GM12878 (cell line): ENCODE data around the gene PSME3IP1. TPM values are rescaled to one million over a fixed set of nuclear protein-coding genes. Genes with fewer than 3 reads are reported as not detected.

Experiments used
- ATAC-seq: fragments of 200-7000 bp; cut with Tn5 transposase; 3 replicates; pipeline ENCODE4 v1.9.1; 2020; ENCODE audit warnings: mild to moderate bottlenecking, moderate library complexity
- BruUV-seq: library from RNA; stranded (reverse); fragments of 400-500 nt; replicated peaks from 2 replicates; lab custom pipeline; 2021; lab: Mats Ljungman, UMichigan
- CTCF ChIA-PET: fragments of 300-600 bp; sonication (Branson Sonifier 250); formaldehyde crosslinking; extraction: SDS; loops from one replicate; lab custom pipeline; 2021; ENCODE audit warnings: inconsistent platforms; lab: Yijun Ruan, JAX
- POLR2A ChIA-PET: fragments of 350-600 bp; formaldehyde crosslinking; extraction: SDS; loops from one replicate; lab custom pipeline; 2021; ENCODE audit warnings: inconsistent platforms; lab: Charles Lee
- RAD21 ChIA-PET: fragments of 300-600 bp; sonication (Branson Sonifier 250); formaldehyde crosslinking; loops from one replicate; lab custom pipeline; 2023; ENCODE audit warnings: antibody characterized with exemption; ENCODE audit not compliant: unreplicated experiment; lab: Charles Lee
- SMC1A ChIA-PET: fragments of 300-600 bp; sonication (Branson Sonifier 250); formaldehyde crosslinking; loops from one replicate; lab custom pipeline; 2023; ENCODE audit not compliant: unreplicated experiment, uncharacterized antibody; lab: Charles Lee
- DNase-seq: peaks from one replicate; pipeline ENCODE4 v3.0.0-alpha.2; 2011; ENCODE audit warnings: low read depth, low spot score
- FAIRE-seq: peaks from 3 replicates; lab custom pipeline; 2011; peaks lifted over from hg19 to GRCh38; lab: Jason Lieb, UNC
- H2AFZ ChIP-seq: 2 replicates; pipeline ENCODE4 v1.6.0; 2011; ENCODE audit warnings: low read depth, low read length, control low read depth; ENCODE audit not compliant: control insufficient read depth
- H3K27ac ChIP-seq: 2 replicates; pipeline ENCODE4 v1.5.1; 2011; ENCODE audit warnings: control low read depth; ENCODE audit not compliant: control insufficient read depth, insufficient read depth
- H3K27me3 ChIP-seq, 2 experiments: replicated peaks in 1 of 2; 2 replicates each; pipeline versions ENCODE4 v1.6.0 to v1.6.1; 2011; ENCODE audit warnings: low read length in 1 of 2; ENCODE audit not compliant: control insufficient read depth in 2 of 2, insufficient read depth in 2 of 2
- H3K36me3 ChIP-seq, 2 experiments: 2 replicates each; pipeline ENCODE4 v1.5.1; 2011; ENCODE audit warnings: low read length in 1 of 2; ENCODE audit not compliant: control insufficient read depth in 2 of 2, insufficient read depth in 2 of 2
- H3K4me1 ChIP-seq: 2 replicates; pipeline ENCODE4 v1.6.1; 2011; ENCODE audit warnings: mild to moderate bottlenecking, low read length, moderate library complexity, mixed read lengths; ENCODE audit not compliant: control insufficient read depth, insufficient read depth
- H3K4me2 ChIP-seq: 2 replicates; pipeline ENCODE4 v1.6.0; 2011; ENCODE audit warnings: control low read depth; ENCODE audit not compliant: control insufficient read depth, insufficient read depth
- H3K4me3 ChIP-seq: fragments of 200-600 bp; sonication (generic); 2 replicates; pipeline ENCODE4 v1.5.1; 2016
- H3K79me2 ChIP-seq: 2 replicates; pipeline ENCODE4 v1.6.0; 2011; ENCODE audit warnings: low read length; ENCODE audit not compliant: control insufficient read depth, insufficient read depth
- H3K9ac ChIP-seq: 2 replicates; pipeline ENCODE4 v1.8.0; 2011; ENCODE audit warnings: low read length, control low read depth, mixed read lengths; ENCODE audit not compliant: control insufficient read depth, insufficient read depth
- H3K9me3 ChIP-seq: replicated peaks from 3 replicates; pipeline ENCODE4 v1.5.1; 2011; ENCODE audit warnings: mild to moderate bottlenecking, low read length; ENCODE audit not compliant: control insufficient read depth, insufficient read depth
- H4K20me1 ChIP-seq: 2 replicates; pipeline ENCODE4 v1.6.0; 2011; ENCODE audit not compliant: control insufficient read depth, insufficient read depth
- CBX5 ChIP-seq: sonication (generic); IDR thresholded peaks from 2 replicates; pipeline ENCODE4 v1.6.1; 2016; ENCODE audit warnings: low read depth, moderate library complexity, mild to moderate bottlenecking, inconsistent platforms
- ZNF24 ChIP-seq: fragments of 450-650 bp; IDR thresholded peaks from 2 replicates; pipeline ENCODE4 v1.6.1; 2017; ENCODE audit warnings: antibody characterized with exemption, mild to moderate bottlenecking
- WGBS: methylation state at CpG from one replicate; pipeline ENCODE4 v1.1.6; 2016; ENCODE audit warnings: low lambda C conversion rate; ENCODE audit not compliant: insufficient replicate concordance, insufficient coverage; ENCODE audit errors: missing lambda C conversion rate; 5-methylcytosine and 5-hydroxymethylcytosine counted together
- in situ Hi-C: fragments of 300-500 bp; cut with MboI; formaldehyde crosslinking; loops from 9 replicates; pipeline ENCODE4 v1.14.3; 2018; ENCODE audit warnings: mixed read lengths
- intact Hi-C: fragments of 100-400 bp; cut with micrococcal nuclease; formaldehyde crosslinking; loops from one replicate; pipeline ENCODE4 v1.14.2; 2022; ENCODE audit not compliant: unreplicated experiment
- polyA plus RNA-seq, 11 experiments: library from polyadenylated mRNA; depleted of rRNA in 4 of 11; unstranded in 6 of 11; stranded (reverse) in 5 of 11; fragments of >200 nt; fragmentation: Nextera tagmentation in 4 of 11; fragmentation: Illumina TruSeq in 1 of 11; extraction: Ambion mirVana in 4 of 11; extraction: Trizol in 1 of 11; gene quantifications; 1 replicate in 1 of 11; 2 replicates in 10 of 11; pipeline versions ENCODE4 v1.2.1 to v1.2.3, GENCODE V29; 2011 to 2016; ENCODE audit warnings: inconsistent platforms in 2 of 11, missing spikeins in 2 of 11, low read depth in 1 of 11
- total RNA-seq, 4 experiments: library from RNA; depleted of rRNA in 3 of 4; stranded (reverse); fragments of >200 nt in 3 of 4; fragmentation: Illumina TruSeq in 1 of 4; extraction: Trizol in 1 of 4; gene quantifications; 2 replicates each; pipeline versions ENCODE4 v1.2.1 to v1.2.3, GENCODE V29; 2013 to 2021
- TF ChIP-seq, protein P1 (sequence below): IDR thresholded peaks from 2 replicates; pipeline ENCODE4 v1.6.1; 2012; ENCODE audit warnings: low read depth, low read length, improper control_type of control experiment

Gene PSME3IP1
- total and polyA plus RNA-seq, 10 of the 15 experiments (the other 5 are each of a cell fraction or from before 2014, with no cell fraction given), result 67.9 to 174 (median 111) TPM

DNA sequence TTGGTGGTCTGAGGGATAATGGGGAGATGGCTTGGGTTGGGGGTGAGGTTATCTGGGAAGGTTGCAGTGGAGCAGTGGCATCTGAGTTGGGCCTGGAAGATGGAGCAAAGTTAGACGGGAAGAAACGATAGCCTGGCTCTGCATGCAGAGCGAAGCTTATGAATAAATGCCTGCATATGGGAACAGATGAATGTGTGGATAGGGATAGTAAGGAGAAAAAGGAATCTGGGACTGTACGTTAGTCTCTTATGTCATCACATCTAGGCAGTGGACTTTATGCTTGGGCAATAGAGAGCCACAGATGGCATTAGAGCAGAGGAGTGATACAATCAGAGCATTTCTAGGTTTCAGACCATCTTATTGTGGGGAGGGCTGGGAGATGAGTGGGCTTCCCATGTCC is 60.5 kb downstream of the PSME3IP1 start (continued):
- TF ChIP-seq, protein P1, sequence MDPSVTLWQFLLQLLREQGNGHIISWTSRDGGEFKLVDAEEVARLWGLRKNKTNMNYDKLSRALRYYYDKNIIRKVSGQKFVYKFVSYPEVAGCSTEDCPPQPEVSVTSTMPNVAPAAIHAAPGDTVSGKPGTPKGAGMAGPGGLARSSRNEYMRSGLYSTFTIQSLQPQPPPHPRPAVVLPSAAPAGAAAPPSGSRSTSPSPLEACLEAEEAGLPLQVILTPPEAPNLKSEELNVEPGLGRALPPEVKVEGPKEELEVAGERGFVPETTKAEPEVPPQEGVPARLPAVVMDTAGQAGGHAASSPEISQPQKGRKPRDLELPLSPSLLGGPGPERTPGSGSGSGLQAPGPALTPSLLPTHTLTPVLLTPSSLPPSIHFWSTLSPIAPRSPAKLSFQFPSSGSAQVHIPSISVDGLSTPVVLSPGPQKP, result no peak
- no peak for TF ChIP-seq CBX5

DNA sequence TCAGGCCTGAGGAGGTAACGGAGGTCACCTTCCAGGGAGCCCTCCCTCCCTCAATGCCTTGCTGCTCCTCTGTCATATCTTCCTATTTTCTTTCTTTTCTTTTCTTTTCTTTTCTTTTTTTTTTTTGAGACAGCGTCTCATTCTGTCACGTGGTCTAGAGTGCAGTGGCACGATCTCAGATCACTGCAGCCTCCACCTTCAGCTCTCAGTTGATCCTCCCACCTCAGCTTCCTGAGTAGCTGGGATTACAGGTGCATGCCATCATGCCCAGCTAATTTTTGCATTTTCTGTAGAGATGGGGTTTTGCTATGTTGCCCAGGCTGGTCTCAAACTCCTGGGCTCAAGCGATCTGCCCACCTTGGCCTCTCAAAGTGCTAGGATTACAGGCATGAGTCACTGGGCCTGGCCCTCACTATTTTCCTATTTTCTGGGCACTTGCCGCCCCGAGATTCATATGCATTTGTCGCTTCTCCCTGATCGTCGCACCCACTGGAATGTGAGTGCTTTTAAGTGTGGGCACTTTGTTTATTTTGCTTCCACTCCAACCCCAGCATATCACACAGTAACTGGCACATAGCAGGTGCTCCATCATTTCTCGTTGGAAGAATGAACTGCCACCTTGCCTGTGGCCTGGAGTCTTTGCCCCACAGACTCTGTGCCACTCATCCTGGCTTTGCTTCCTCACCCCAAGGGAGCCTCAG is 61.7 kb downstream of the PSME3IP1 start:
- Histone ChIP-seq H3K79me2 (no peaks in the 10 kb centered on the region), H3K4me3 (no peak overlapping the region), H3K27ac (no peak overlapping the region), H4K20me1 (no peaks in the 10 kb centered on the region), H3K9me3 (no peaks in the 10 kb centered on the region), H3K4me2 (no peak overlapping the region), H2AFZ (no peak overlapping the region), H3K4me1 (peaks cover 38% of the 10 kb centered on the region), H3K36me3 (no peaks in the 10 kb centered on the region), H3K27me3 (no peaks in the 10 kb centered on the region), H3K9ac (no peak overlapping the region)
- in situ Hi-C loops, result no loop called here
- ChIA-PET SMC1A (no interaction called here), RAD21 (no interaction called here), POLR2A (no interaction called here), CTCF (interaction anchor here (0.6 to 1.2 kb wide), 2 partner anchors 10 to 301 kb away, joined by 3 read pairs; no protein-coding TSS in a partner anchor)
- DNase-seq (no peak), FAIRE-seq (no peak), ATAC-seq (no peak)
- no TSS peak for BruUV-seq
- WGBS, result 87% methylated on average over 10 of the region's 11 CpGs
- TF ChIP-seq ZNF24, result no peak
- intact Hi-C loops, result no loop called here
